Mucosa of descending colon (tissue), 3 donors: ENCODE measurements around the gene HTT. TPM values are rescaled to one million over a fixed set of nuclear protein-coding genes. Genes with fewer than 3 reads are reported as not detected.

Experiments
- ATAC-seq: fragments of 200-7000 bp; cut with Tn5 transposase; one replicate; pipeline ENCODE4 v1.9.1; 2020; ENCODE audit warnings: mild to moderate bottlenecking, moderate library complexity
- DNase-seq, 3 donors: peaks; one replicate each; pipeline ENCODE4 v3.0.0-alpha.2; 2020
- H3K36me3 ChIP-seq: fragments of 200-600 bp; one replicate; pipeline ENCODE4 v1.8.0; 2021; ENCODE audit warnings: low read depth, mild to moderate bottlenecking
- H3K4me1 ChIP-seq: fragments of 200-600 bp; one replicate; pipeline ENCODE4 v1.8.0; 2021; ENCODE audit warnings: low read depth, mild to moderate bottlenecking
- H3K4me3 ChIP-seq: fragments of 200-600 bp; one replicate; pipeline ENCODE4 v1.8.0; 2021; ENCODE audit warnings: mild to moderate bottlenecking
- H3K9me3 ChIP-seq: fragments of 200-600 bp; one replicate; pipeline ENCODE4 v1.8.0; 2021; ENCODE audit warnings: mild to moderate bottlenecking
- CTCF ChIP-seq: fragments of 200-600 bp; IDR thresholded peaks from one replicate; pipeline ENCODE4 v1.8.0; 2022; ENCODE audit warnings: antibody characterized with exemption, mild to moderate bottlenecking
- intact Hi-C, 2 donors: fragments of 100-400 bp; cut with DNase I in 1 of 2; cut with micrococcal nuclease in 1 of 2; formaldehyde crosslinking; loops; one replicate each; pipeline versions ENCODE4 v1.11.0 to v1.11.1; 2022; cut with DNase I, micrococcal nuclease
- long read RNA-seq, 2 donors: library from polyadenylated mRNA; unstranded; transcript quantifications; one replicate each; pipeline ENCODE4 v2.0.0, GENCODE V29; 2019 to 2021
- total RNA-seq, 3 donors: library from RNA; stranded (reverse); fragmentation: NEBNext Ultra II Directional in 2 of 3; extraction: Animal tissue kit (Norgen Biotek cat#: 25700) in 2 of 3; gene quantifications; one replicate each; pipeline versions ENCODE4 v1.2.1 to v1.2.4, GENCODE V29; 2021 to 2023
- donor health status: DM: no; HTN: no; CAD: no; lungs with moderate emphysema.
- donor health status: DM: no; HTN: no; CAD: no.
- donor health status: DM: no; HTN: yes; CAD: no.

Gene HTT
- total RNA-seq = 10 to 100 TPM; 51.3 to 71.8 (median 67.5) TPM
- long read RNA-seq, donor 1, partial matches to known transcripts = 12 of 15 reads
- long read RNA-seq, donor 1, other reads (novel, unspliced or antisense) = 3 of 15 reads
- long read RNA-seq, donor 2, partial matches to known transcripts = 4 of 5 reads
- long read RNA-seq, donor 2, other reads (novel, unspliced or antisense) = 1 of 5 reads

GRCh38 chr4:3074078-3074845, at the start of gene HTT, which contains the start of gene HTT-AS:
HTT (plus strand) TSS chr4:3074681; CDS start chr4:3074826, 145 bp downstream.
HTT-AS (minus strand) TSS chr4:3074538.
- DNase-seq (peak; percentile 98 to 99 (median 99)), ATAC-seq (peak; percentile 91)
- no peak for TF ChIP-seq CTCF
- Histone ChIP-seq H3K4me1 (peaks cover 17% of the 10 kb centered on the region), H3K36me3 (no peaks in the 10 kb centered on the region), H3K4me3 (peak within 1 kb of the TSS; percentile 67), H3K9me3 (no peaks in the 10 kb centered on the region)
- intact Hi-C loops = no loop called here

- H3K36me3 ChIP-seq = no peaks in the 10 kb centered on the region
- no peak for TF ChIP-seq CTCF
- H3K9me3 ChIP-seq = no peaks in the 10 kb centered on the region
- intact Hi-C loops = no loop called here
- H3K4me3 ChIP-seq = no peak overlapping the region
- no peaks in the 10 kb centered on the region for H3K4me1 ChIP-seq
- no peak for ATAC-seq
- DNase-seq = no peak
Observed at GRCh38 chr4:3025881-3026280, 48.6 kb upstream of the HTT start.

- ATAC-seq = no peak
- no peak for DNase-seq
Observed at GRCh38 chr4:3026540-3026939, 47.9 kb upstream of the HTT start.

GRCh38 chr4:3029464-3029863, 45.0 kb upstream of the HTT start:
- no peak for ATAC-seq
- H3K4me1 ChIP-seq = no peaks in the 10 kb centered on the region
- H3K9me3 ChIP-seq = no peaks in the 10 kb centered on the region
- intact Hi-C loops = no loop called here
- no peak for DNase-seq
- no peaks in the 10 kb centered on the region for H3K36me3 ChIP-seq
- no peak for TF ChIP-seq CTCF
- no peak overlapping the region for H3K4me3 ChIP-seq

More at GRCh38 chr4:3026540-3026939, 47.9 kb upstream of the HTT start:
- no peaks in the 10 kb centered on the region for H3K4me1 ChIP-seq
- TF ChIP-seq CTCF = no peak
- intact Hi-C loops = no loop called here
- no peak overlapping the region for H3K4me3 ChIP-seq
- no peaks in the 10 kb centered on the region for H3K9me3 ChIP-seq
- H3K36me3 ChIP-seq = no peaks in the 10 kb centered on the region

GRCh38 chr4:3030566-3031356, 43.7 kb upstream of the HTT start:
- intact Hi-C loops = no loop called here
- no peak for DNase-seq
- H3K4me1 ChIP-seq = no peaks in the 10 kb centered on the region
- no peak for TF ChIP-seq CTCF
- no peak overlapping the region for H3K4me3 ChIP-seq
- peak; percentile 17 for ATAC-seq
- no peaks in the 10 kb centered on the region for H3K36me3 ChIP-seq
- no peaks in the 10 kb centered on the region for H3K9me3 ChIP-seq
